Transverse colon (tissue), 3 donors: Measurements from ENCODE around the gene RER1.

Experiments used
- EP300 ChIP-seq: sonication (generic); formaldehyde crosslinking; IDR thresholded peaks from one replicate; pipeline ENCODE4 v1.6.1; 2017; ENCODE audit warnings: antibody characterized with exemption, low read depth
- POLR2A ChIP-seq: fragments of 450-650 bp; IDR thresholded peaks from one replicate; pipeline ENCODE4 v1.6.1; 2016; ENCODE audit warnings: antibody characterized with exemption, mild to moderate bottlenecking, moderate library complexity
- POLR2AphosphoS5 ChIP-seq, 3 donors: sonication (generic); formaldehyde crosslinking; IDR thresholded peaks; one replicate each; pipeline ENCODE4 v1.6.1; 2016; ENCODE audit warnings: antibody characterized with exemption in 3 of 3

DNA sequence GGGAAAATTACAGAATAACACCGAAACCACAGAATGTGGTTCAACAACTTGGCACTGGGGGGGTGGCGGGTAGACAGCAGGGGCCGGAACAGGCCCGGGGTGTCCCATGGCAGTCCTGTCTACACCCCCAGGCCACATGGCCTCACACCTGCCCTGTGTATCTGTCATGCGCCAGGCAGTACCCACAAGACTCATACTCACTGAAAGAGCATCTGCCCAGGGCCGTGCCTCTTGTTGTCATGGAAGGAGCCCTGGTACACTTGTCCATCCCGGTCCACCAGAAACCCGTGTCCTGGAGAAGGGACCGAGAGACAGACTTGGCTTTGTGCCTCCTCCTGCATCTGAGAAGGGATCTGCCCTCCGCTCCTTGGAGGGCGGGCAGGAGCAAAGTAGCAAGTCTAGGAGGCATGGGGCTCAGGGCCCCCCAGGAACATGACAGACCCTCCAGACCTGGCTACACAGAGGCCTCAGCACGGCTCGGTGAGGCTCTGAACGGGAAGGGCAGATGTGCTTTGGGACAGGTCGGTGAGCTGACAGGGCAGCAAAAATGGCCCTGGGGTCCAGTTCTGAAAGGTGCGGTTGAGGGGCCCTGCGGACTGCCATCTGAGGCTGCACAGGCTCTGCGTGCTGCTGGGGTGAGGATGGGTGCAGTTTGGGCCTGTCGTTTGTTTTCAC, 5.9 kb upstream of the RER1 start:
- TF ChIP-seq POLR2A (no peak), POLR2AphosphoS5 (IDR thresholded peaks at IDR 0.05) (no peak), EP300 (no peak)
